NCI-H128 (cell line): ENCODE measurements around the gene ACOT4.
A peak's percentile ranks its signal among the peaks of the same experiment; 100 is the strongest.
"Not testable (repeated sequence)": the region's sequence is repeated elsewhere in the genome, so short reads cannot be mapped to it uniquely, and the experiment has no call there.

ENCODE experiments used
- DNase-seq: peaks from one replicate; lab custom pipeline; 2025; ENCODE audit not compliant: unreplicated experiment; lab: John Stamatoyannopoulos, UW

ACOT4 gene, protein sequence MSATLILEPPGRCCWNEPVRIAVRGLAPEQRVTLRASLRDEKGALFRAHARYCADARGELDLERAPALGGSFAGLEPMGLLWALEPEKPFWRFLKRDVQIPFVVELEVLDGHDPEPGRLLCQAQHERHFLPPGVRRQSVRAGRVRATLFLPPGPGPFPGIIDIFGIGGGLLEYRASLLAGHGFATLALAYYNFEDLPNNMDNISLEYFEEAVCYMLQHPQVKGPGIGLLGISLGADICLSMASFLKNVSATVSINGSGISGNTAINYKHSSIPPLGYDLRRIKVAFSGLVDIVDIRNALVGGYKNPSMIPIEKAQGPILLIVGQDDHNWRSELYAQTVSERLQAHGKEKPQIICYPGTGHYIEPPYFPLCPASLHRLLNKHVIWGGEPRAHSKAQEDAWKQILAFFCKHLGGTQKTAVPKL

DNA sequence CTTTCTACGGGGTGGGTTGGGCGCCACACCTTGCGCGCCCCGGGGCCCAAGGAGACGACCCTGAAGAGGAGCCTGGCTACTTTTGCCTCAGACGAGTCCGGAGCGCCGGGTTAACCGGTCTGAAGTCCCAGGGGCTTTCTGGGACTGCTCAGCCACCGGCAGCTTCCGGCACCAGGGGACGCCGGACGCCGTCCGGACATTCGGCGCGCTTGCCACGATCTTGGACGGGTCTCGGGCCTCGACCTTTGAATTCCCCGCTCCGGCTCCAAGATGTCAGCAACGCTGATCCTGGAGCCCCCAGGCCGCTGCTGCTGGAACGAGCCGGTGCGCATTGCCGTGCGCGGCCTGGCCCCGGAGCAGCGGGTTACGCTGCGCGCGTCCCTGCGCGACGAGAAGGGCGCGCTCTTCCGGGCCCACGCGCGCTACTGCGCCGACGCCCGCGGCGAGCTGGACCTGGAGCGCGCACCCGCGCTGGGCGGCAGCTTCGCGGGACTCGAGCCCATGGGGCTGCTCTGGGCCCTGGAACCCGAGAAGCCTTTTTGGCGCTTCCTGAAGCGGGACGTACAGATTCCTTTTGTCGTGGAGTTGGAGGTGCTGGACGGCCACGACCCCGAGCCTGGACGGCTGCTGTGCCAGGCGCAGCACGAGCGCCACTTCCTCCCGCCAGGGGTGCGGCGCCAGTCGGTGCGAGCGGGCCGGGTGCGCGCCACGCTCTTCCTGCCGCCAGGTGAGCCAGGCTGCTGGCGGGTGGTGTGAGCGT is at the start of gene ACOT4:
TSS of gene ACOT4 (plus strand) at position 184 of the 760 bp plus-strand sequence. CDS start at position 271, 87 bp downstream.
- no peak for DNase-seq

DNA sequence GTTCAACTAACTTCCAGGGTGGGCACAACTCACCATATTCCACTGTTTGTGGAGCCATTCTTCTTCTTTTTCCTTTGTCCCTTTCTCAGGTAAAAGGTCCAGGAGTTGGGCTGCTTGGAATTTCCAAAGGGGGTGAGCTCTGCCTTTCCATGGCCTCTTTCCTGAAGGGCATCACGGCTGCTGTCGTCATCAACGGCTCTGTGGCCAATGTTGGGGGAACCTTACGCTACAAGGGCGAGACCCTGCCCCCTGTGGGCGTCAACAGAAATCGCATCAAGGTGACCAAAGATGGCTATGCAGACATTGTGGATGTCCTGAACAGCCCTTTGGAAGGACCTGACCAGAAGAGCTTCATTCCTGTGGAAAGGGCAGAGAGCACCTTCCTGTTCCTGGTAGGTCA is 48.7 kb upstream of the ACOT4 start:
- not testable (repeated sequence) for DNase-seq

DNA sequence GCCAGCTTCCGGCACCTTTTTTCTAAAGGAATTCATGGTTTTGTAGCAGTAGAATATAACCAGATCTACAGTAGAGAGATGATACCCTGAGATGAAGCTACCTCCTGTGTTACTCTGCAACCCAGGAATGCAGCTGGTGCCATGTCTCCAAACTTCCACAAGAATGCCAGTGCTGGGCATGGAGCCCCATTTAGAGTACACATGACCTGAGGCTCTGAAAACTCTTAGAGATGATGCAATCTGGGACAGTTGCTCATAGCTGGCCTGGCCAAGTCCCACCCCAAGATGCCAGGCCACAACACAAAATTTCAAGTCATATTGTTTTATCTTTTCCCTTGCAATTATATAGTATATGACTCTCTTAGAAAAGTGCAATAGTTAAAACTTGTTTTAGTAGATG is 46.3 kb upstream of the ACOT4 start:
- DNase-seq = not testable (repeated sequence)

DNA sequence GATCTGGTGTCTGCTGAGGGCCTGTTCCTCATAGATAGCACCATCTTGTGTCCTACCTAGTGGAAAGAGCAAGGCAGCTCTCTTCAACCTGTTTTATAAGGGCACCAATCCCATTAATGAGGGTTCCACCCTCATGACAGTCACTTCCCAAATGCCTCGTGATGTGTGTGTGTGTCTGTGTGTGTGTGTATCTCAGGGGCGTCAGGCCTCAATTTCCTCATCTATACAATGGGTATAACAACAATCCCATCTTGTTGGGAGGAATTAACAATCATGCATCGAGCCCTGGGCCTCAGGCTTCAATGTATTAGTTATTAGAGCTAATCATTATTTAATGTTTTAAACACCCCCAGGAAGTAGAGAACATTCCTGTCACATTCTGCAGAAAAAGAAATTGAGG is 42.6 kb upstream of the ACOT4 start:
- not testable (repeated sequence) for DNase-seq

DNA sequence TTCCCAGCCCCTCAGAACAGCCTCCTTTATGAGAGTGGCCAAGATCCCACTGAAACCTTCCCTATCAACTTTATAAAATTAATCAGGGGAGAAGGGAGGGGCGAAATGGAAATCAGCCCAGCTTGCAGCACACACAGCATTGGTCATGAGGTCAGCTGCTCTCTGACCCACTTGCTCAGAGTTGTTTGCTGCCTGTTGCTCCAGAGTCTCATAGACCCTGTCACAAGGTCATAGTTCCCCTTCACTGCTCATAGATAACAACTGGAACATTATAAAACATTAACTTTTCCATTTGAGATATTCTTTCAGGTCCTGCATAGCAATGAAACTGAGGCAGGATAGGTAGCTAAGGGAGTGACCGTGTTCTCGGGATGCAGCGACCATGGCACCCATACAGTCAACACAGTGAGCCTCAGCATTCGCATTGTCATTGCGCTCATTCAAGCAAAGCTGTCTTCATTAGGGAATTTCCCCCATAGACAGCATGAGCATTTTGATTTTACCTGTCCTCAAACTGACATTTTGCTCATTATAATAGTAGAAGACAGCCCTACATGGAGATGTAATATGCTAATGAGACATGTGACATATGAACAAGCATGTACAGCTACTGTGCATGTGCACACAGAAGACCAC is 41.7 kb upstream of the ACOT4 start:
- not testable (repeated sequence) for DNase-seq

DNA sequence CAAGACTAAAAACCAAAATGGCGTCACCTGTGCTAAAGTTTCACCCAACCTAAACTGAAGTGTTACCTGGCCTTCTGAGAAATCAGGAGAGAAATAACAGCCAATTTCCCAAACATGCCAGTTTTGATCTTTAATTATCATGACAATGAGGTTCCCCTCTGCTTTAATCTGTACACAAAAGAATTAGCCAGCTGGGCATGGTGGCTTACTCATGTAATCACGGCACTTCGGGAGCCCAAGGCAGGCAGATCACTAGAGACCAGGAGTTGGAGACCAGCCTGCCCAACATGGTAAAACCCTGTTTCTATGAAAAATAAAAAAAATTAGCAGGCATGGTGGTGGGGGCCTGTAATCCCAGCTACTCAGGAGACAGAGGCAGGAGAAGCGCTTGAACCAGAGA is 37.8 kb upstream of the ACOT4 start:
- DNase-seq = no peak

DNA sequence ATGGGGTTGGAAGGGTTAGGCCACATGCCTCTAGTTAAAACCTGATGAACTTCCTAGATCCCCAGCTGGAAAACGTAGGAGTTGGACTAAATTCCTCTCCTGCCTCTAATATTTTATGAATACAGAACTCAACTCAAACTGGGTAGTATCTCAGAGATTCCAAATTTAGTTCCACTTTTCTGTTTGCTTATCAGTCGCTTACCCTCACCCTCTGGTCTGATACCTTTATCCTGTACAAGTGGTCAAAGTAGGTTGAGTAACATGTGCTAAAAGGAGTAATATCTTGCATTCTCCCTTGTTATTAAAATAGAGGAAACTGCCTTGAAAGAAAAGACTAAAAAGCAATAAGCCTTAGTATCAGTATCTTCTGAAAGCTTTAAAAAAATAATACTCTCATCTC is 34.5 kb upstream of the ACOT4 start:
- DNase-seq = not testable (repeated sequence)

DNA sequence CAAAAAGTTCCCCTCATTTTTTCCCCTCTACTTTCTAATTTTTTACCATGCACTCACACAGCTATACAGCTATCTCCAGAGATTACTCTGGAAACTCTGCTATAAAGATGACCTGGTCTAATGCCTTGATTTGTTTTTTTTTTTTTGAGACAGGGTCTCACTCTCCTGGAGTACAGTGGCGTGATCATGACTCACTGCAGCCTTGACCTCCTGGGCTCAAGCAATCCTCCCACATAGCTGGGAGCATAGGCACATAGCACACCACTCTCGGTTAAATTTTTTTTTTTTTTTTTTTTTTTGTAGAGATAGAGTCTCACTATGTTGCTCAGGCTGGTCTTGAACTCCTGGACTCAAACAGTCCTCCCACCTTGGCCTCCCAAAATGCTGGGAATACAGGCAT is 33.4 kb upstream of the ACOT4 start:
- DNase-seq = not testable (repeated sequence)

DNA sequence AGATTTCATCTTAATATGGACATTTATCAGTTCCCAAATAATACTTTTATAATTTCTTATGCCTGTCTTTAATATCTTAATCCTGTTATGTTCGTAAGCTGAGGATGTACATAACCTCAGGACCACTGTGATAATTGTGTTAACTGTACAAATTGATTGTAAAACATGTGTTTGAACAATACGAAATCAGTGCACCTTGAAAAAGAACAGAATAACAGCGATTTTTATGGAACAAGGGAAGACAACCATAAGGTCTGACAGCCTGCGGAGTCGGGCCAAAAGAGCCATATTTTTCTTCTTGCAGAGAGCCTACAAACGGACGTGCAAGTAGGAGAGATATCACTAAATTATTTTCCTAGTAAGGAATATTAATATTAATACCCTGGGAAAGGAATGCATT is 29.4 kb upstream of the ACOT4 start:
- DNase-seq = not testable (repeated sequence)

DNA sequence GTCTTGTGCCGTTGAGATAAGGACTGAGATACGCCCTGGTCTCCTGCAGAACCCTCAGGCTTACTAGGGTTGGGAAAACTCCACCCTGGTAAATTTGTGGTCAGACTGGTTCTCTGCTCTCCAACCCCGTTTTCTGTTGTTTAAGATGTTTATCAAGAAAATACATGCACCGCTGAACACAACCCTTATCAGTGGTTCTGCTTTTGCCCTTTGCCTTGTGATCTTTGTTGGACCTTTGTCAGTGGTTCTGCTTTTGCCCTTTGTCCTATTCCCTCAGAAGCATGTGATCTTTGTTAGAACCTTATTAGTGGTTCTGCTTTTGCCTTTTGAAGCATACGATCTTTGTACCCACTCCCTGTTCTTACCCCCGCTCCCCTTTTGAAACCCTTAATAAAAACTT is 29.0 kb upstream of the ACOT4 start:
- not testable (repeated sequence) for DNase-seq

DNA sequence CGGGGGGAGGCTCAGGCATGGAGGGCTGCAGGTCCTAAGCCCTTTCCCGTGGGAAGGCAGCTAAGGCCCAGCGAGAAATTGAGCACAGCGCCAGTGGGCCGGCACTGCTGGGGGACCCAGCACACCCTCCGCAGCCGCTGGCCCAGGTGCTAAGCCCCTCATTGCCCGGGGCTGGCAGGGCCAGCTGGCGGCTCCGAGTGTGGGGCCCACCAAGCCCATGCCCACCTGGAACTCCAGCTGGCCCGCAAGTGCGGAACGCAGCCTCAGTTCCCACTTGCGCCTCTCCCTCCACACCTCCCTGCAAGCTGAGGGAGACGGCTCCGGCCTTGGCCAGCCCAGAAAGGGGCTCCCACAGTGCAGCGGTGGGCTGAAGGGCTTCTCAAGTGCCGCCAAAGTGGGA is 25.2 kb upstream of the ACOT4 start:
- not testable (repeated sequence) for DNase-seq

DNA sequence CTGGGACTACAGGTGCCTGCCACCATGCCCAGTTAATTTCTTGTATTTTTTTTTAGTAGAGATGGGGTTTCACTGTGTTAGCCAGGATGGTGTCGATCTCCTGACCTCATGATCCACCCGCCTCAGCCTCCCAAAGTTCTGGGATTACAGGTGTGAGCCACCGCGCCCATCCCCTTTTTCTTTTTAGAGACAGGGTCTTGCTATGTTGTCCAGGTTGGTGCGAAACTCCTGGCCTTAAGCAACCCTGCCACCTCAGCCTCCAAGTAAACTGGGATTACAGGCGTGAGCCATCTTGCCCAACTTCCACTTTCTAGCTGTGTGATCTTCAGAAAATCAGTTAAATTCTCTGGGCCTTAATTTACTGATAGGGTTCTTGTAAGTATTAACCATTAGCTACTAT is 24.7 kb upstream of the ACOT4 start:
- DNase-seq = not testable (repeated sequence)

DNA sequence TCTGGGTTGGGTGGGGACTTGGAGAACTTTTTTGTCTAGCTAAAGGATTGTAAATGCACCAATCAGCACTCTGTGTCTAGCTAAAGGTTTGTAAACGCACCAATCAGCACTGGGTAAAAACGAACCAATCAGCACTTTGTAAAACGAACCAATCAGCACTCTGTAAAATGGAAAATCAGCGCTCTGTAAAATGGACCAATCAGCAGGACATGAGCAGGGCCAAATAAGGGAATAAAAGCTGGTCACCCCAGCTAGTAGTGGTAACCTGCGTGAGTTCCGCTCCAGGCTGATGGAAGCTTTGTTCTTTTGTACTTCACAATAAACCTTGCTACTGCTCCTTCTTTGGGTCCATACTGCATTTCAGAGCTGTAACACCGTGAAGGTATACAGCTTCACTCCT is 24.3 kb upstream of the ACOT4 start:
- no peak for DNase-seq

DNA sequence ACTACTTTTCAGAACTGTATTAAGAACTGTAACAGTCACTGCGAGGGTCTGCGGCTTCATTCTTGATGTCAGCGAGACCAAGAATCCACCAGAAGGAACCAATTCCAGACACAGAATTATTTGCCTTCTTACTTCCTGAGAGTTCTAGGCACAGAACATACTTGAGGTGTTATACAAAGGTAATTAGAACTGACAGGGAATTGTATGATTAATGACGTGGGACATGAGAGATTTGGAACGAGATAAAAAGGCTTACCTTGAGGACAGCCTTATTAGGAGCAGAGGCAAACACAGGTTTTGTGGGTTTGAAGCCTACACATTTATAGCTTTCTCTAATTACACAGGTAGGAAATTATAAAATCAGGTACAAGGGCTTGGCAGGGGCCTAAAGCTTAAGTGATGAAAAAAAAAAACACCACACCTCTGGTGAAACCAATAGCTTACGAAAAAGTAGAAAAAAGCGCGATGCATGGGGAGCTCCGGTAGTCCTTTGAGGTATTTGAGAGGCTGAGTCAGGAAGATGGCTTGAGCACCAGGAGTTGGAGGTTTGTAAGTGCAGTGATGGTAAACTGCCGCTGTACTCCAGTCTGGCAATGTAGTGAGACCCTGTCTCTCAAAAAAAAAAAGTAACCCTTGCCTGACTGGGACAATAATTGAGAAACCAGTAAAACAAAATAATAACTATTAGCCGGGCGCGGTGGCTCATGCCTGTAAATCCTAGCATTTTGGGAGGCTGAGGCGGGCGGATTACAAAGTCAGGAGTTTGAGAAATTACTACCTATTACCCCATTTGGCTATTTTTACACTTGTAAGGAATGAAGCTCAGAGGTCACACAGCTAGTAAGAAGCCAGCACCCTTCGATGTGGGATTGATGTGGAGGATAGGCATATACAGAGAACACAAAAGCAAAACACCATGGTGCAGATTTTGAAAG is 23.5 kb upstream of the ACOT4 start:
- DNase-seq = no peak

DNA sequence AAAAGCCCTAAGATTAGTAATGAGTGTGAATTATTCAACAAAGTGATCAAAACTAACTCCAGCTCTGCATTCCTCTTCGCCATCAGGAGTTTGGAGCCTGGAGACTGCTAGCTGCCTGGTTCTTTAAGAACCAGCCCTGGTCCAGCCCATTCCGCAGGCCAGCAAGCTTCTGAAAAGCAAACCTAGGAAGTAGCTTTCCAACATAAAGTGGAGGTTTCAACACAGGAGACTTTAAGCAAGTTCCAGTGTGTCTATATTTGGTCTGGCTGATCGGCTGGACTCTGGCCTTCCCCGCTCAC is 22.8 kb upstream of the ACOT4 start:
- DNase-seq = not testable (repeated sequence)

DNA sequence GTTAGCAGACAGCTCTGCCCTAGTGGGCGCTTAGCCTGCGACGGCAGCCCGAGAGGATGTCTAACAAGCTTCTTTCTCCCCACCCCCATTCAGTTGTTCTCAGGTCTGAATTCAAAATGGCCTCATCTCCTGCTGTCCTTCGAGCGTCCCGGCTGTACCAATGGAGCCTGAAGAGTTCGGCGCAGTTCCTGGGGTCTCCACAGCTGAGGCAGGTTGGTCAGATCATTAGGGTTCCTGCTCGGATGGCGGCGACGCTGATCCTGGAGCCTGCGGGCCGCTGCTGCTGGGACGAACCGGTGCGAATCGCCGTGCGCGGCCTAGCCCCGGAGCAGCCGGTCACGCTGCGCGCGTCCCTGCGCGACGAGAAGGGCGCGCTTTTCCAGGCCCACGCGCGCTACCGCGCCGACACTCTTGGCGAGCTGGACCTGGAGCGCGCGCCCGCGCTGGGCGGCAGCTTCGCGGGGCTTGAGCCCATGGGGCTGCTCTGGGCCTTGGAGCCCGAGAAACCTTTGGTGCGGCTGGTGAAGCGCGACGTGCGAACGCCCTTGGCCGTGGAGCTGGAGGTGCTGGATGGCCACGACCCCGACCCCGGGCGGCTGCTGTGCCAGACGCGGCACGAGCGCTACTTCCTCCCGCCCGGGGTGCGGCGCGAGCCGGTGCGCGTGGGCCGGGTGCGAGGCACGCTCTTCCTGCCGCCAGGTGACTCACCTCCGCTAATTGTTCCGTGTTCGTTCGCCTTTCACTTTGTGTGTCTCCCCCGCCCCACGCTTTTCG is 22.3 kb upstream of the ACOT4 start, which contains the start of gene ACOT2:
TSS of gene ACOT2 (plus strand) at position 29 of the 774 bp plus-strand sequence. CDS start at position 57, 28 bp downstream.
- DNase-seq = peak; percentile 34

DNA sequence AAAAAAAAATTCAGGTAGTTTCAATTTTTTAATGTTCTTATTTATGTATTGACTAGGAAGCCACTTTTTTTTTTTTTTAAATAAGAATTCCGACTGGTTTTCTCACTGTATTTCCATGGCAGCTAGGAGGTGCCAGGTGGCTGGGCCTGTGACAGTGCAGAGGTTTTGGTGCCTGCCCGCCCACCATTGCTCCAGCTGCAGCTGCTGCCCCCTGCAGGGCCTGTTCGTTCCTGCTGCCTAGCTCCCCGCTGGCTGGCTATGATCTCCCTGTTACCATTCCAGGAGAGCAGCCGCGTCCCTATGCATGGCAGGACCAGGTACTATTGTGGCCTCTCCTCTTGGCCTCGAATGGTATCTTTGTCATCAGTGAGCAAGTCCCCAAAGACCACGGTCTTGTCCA is 20.8 kb upstream of the ACOT4 start:
- DNase-seq = not testable (repeated sequence)

DNA sequence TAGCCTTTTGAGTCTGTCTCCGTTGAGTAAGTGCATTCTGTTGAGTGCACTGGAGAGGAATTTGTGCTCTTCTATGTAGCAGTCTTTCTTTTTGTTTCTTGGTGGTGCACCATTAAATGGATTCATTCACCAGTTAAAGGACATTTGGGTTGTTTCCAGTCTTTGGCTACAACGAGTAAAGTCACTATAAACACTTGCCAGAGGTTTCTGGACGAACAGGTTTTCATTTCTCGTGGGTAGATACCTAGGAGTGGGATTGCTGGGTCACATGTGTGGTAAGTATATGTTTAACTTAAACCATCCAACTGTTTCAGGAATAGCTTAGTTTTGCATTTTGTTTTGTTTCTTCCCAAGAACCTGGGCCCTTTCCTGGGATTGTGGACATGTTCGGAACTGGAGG is 18.6 kb upstream of the ACOT4 start:
- DNase-seq = not testable (repeated sequence)

DNA sequence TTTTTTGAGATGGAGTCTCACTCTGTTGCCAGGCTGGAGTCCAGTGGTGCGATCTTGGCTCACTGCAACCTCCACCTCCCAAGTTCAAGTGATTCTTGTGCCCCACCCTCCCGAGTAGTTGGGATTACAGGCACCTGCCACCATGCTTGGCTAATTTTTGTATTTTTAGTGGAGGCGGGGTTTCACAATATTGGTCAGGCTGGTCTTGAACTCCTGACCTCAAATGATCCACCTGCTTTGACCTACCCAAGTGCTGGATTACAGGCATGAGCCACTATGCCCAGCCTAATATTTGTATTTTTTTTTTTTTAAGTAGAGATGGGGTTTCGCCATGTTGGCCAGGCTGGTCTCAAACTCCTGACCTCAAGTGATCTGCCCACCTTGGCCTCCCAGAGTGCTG is 17.9 kb upstream of the ACOT4 start:
- DNase-seq = not testable (repeated sequence)

DNA sequence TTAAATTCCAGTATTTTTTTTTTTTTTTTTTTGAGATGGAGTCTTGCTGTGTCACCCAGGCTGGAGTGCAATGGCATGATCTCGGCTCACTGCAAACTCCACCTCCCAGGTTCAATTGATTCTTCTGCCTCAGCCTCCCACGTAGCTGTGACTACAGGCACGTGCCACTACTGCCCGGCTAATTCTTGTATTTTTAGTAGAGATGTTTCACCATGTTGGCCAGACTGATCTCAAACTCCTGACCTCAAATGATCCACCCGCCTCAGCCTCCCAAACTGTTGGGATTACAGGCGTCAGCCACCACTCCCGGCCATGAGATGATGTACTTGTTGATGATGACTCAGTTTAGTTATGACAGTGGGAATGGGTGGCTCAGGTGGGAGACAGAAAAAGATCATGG is 17.4 kb upstream of the ACOT4 start:
- not testable (repeated sequence) for DNase-seq
